K562 (cell line): ENCODE data around the gene CDKN3. TPM values are rescaled to one million over a fixed set of nuclear protein-coding genes. Genes with fewer than 3 reads are reported as not detected.

Experiments used
- ATAC-seq: fragments of 200-7000 bp; cut with Tn5 transposase; 3 replicates; pipeline ENCODE4 v1.9.1; 2020; ENCODE audit warnings: moderate library complexity
- BruUV-seq: library from RNA; stranded (reverse); fragments of 400-500 nt; replicated peaks from 2 replicates; lab custom pipeline; 2021; lab: Mats Ljungman, UMichigan
- CTCF ChIA-PET: fragments of 300-600 bp; formaldehyde crosslinking; extraction: SDS; loops from one replicate; lab custom pipeline; 2021; ENCODE audit warnings: low intra/inter-chr PET ratio; lab: Yijun Ruan, JAX
- POLR2A ChIA-PET: fragments of 300-600, 350-650 bp; sonication (Branson Sonifier 250); formaldehyde crosslinking; extraction: SDS; loops from one replicate; lab custom pipeline; 2021; ENCODE audit warnings: antibody characterized with exemption, inconsistent platforms; lab: Yijun Ruan, JAX
- DNase-seq, 4 experiments: peaks; one replicate each; pipeline versions ENCODE4 v3.0.0 to v3.0.0-alpha.2; 2011 to 2018; ENCODE audit warnings: low spot score in 3 of 4, mixed read lengths in 3 of 4; ENCODE audit errors: extremely low read depth in 1 of 4
- FAIRE-seq: peaks from 2 replicates; lab custom pipeline; 2011; peaks lifted over from hg19 to GRCh38; lab: Jason Lieb, UNC
- H2AFZ ChIP-seq: 2 replicates; pipeline ENCODE4 v1.6.0; 2011; ENCODE audit warnings: low read depth, low read length, control low read depth, inconsistent platforms
- H3K27ac ChIP-seq: fragments of 200-600 bp; 3 replicates; pipeline ENCODE4 v1.8.0; 2011; ENCODE audit warnings: low read depth, mild to moderate bottlenecking, control low read depth, inconsistent platforms, low read length, moderate library complexity, mixed read lengths; ENCODE audit errors: extremely low read depth
- H3K27me3 ChIP-seq, 2 experiments: fragments of 300-600 bp in 1 of 2; 2 replicates in 1 of 2; 3 replicates in 1 of 2; pipeline versions ENCODE4 v1.6.0 to v1.8.0; 2011; ENCODE audit warnings: inconsistent platforms in 2 of 2, low read length in 2 of 2, mild to moderate bottlenecking in 1 of 2, mixed read lengths in 1 of 2, moderate library complexity in 1 of 2; ENCODE audit not compliant: control insufficient read depth in 2 of 2, insufficient read depth in 2 of 2
- H3K36me3 ChIP-seq: fragments of 300-600 bp; 3 replicates; pipeline ENCODE4 v1.8.0; 2011; ENCODE audit warnings: mild to moderate bottlenecking, low read length, inconsistent platforms; ENCODE audit not compliant: control insufficient read depth, insufficient read depth
- H3K4me1 ChIP-seq, 2 experiments: fragments of 200-600 bp in 1 of 2; replicated peaks in 1 of 2; 2 replicates in 1 of 2; 3 replicates in 1 of 2; pipeline versions ENCODE4 v1.5.1 to v1.8.0; 2011; ENCODE audit warnings: inconsistent platforms in 2 of 2, low read length in 2 of 2, mild to moderate bottlenecking in 1 of 2, mixed read lengths in 1 of 2, moderate library complexity in 1 of 2; ENCODE audit not compliant: control insufficient read depth in 2 of 2, insufficient read depth in 2 of 2
- H3K4me2 ChIP-seq: 2 replicates; pipeline ENCODE4 v1.6.1; 2011; ENCODE audit warnings: low read length, control low read depth, inconsistent platforms, mixed read lengths; ENCODE audit not compliant: insufficient read depth
- H3K4me3 ChIP-seq: fragments of 200-600 bp; sonication (generic), shearing (Covaris generic); 2 replicates; pipeline ENCODE4 v1.5.1; 2016; ENCODE audit warnings: control low read depth, inconsistent platforms
- H3K79me2 ChIP-seq: fragments of 200-600 bp; 3 replicates; pipeline ENCODE4 v1.8.0; 2011; ENCODE audit warnings: low read length, inconsistent platforms; ENCODE audit not compliant: control insufficient read depth, insufficient read depth
- H3K9ac ChIP-seq, 2 experiments: 2 replicates each; pipeline versions ENCODE4 v1.6.0 to v1.6.1; 2011; ENCODE audit warnings: low read depth in 2 of 2, low read length in 2 of 2, control low read depth in 1 of 2, inconsistent platforms in 1 of 2, mild to moderate bottlenecking in 1 of 2, mixed read lengths in 1 of 2; ENCODE audit not compliant: insufficient read depth in 1 of 2
- H3K9me1 ChIP-seq: one replicate; pipeline ENCODE4 v1.6.0; 2011; ENCODE audit warnings: inconsistent platforms, mild to moderate bottlenecking, low read length, moderate library complexity; ENCODE audit not compliant: control insufficient read depth, insufficient read depth
- H3K9me3 ChIP-seq: replicated peaks from 2 replicates; pipeline ENCODE4 v1.5.1; 2011; ENCODE audit warnings: low read depth, low read length, inconsistent platforms; ENCODE audit not compliant: control insufficient read depth, insufficient read depth
- H4K20me1 ChIP-seq: replicated peaks from 2 replicates; pipeline ENCODE4 v1.6.1; 2011; ENCODE audit warnings: low read length, inconsistent platforms, mixed read lengths; ENCODE audit not compliant: control insufficient read depth, insufficient read depth
- CTCF ChIP-seq, 3 experiments: IDR thresholded peaks in 2 of 3; conservative IDR thresholded peaks in 1 of 3; 2 replicates each; pipeline ENCODE4 v1.5.1; 2011 to 2012; ENCODE audit warnings: low read length in 3 of 3, mild to moderate bottlenecking in 3 of 3, control low read depth in 2 of 3, improper control_type of control experiment in 1 of 3, inconsistent platforms in 1 of 3, low read depth in 1 of 3, mixed read lengths in 1 of 3, moderate library complexity in 1 of 3; ENCODE audit not compliant: insufficient read depth in 2 of 3
- FOXM1 ChIP-seq, 2 experiments: fragments of 450-650 bp in 1 of 2; sonication (generic) in 1 of 2; formaldehyde crosslinking in 1 of 2; IDR thresholded peaks; 2 replicates each; pipeline versions ENCODE4 v1.6.1 to v1.9.0; 2017 to 2022; ENCODE audit warnings: low read depth in 2 of 2, mild to moderate bottlenecking in 2 of 2, missing genetic modification reagents in 1 of 2, moderate library complexity in 1 of 2
- HMBOX1 ChIP-seq: sonication (generic); IDR thresholded peaks from 2 replicates; pipeline ENCODE4 v1.6.1; 2016
- ILK ChIP-seq: fragments of 450-650 bp; IDR thresholded peaks from 2 replicates; pipeline ENCODE4 v1.6.1; 2016; ENCODE audit warnings: missing genetic modification characterization, low read depth, mild to moderate bottlenecking, missing compliant biosample characterization, moderate library complexity, borderline replicate concordance
- MCM2 ChIP-seq: fragments of 450-650 bp; IDR thresholded peaks from 2 replicates; pipeline ENCODE4 v1.6.1; 2017; ENCODE audit warnings: low read depth, mild to moderate bottlenecking
- MITF ChIP-seq: IDR thresholded peaks from 2 replicates; pipeline ENCODE4 v1.6.1; 2014; ENCODE audit warnings: antibody characterized with exemption
- NFYB ChIP-seq: IDR thresholded peaks from 2 replicates; pipeline ENCODE4 v1.6.1; 2011; ENCODE audit warnings: mild to moderate bottlenecking, moderate library complexity; ENCODE audit not compliant: insufficient read length; ENCODE audit errors: extremely low read depth
- NR2F6 ChIP-seq: fragments of 450-650 bp; formaldehyde crosslinking; IDR thresholded peaks from 2 replicates; pipeline ENCODE4 v1.4.0; 2020; ENCODE audit warnings: mild to moderate bottlenecking
- RNF2 ChIP-seq: sonication (generic); IDR thresholded peaks from 2 replicates; pipeline ENCODE4 v1.6.1; 2016
- SRF ChIP-seq, 2 experiments: fragments of 250-450, 450-650 bp in 1 of 2; sonication (Bioruptor Pico) in 1 of 2; sonication (generic) in 1 of 2; formaldehyde crosslinking; IDR thresholded peaks; 2 replicates each; pipeline versions ENCODE4 v1.5.0 to v1.5.1; 2020 to 2022; ENCODE audit warnings: mild to moderate bottlenecking in 1 of 2, missing genetic modification reagents in 1 of 2
- ZNF707 ChIP-seq: fragments of 250-450 bp; sonication (Bioruptor Pico); conservative IDR thresholded peaks from 2 replicates; pipeline ENCODE4 v1.8.0; 2022; ENCODE audit warnings: inconsistent platforms, mild to moderate bottlenecking, moderate library complexity
- WGBS: fragments of 100-300 bp; shearing (Covaris generic); methylation state at CpG from one replicate; pipeline ENCODE4 v1.1.6; 2016; ENCODE audit warnings: low coverage, mixed read lengths; ENCODE audit not compliant: insufficient coverage; ENCODE audit errors: missing lambda C conversion rate; 5-methylcytosine and 5-hydroxymethylcytosine counted together
- in situ Hi-C: fragments of 300-500 bp; cut with MboI; formaldehyde crosslinking; loops from 4 replicates; pipeline ENCODE4 v1.15.0; 2018; ENCODE audit warnings: inconsistent platforms, mixed read lengths
- intact Hi-C: fragments of 100-400 bp; cut with micrococcal nuclease; formaldehyde crosslinking; loops from 2 replicates; pipeline ENCODE4 v1.14.2; 2022
- polyA plus RNA-seq, 8 experiments: library from polyadenylated mRNA; depleted of rRNA in 4 of 8; stranded (reverse) in 5 of 8; unstranded in 3 of 8; fragments of >200 nt; fragmentation: Nextera tagmentation in 2 of 8; fragmentation: Illumina TruSeq in 1 of 8; extraction: Ambion mirVana in 2 of 8; extraction: Trizol in 1 of 8; gene quantifications; 2 replicates each; pipeline versions ENCODE4 v1.2.1 to v1.2.3, GENCODE V29; 2011 to 2014; ENCODE audit warnings: inconsistent platforms in 1 of 8, missing spikeins in 1 of 8
- total RNA-seq, 7 experiments: library from RNA; depleted of rRNA in 6 of 7; stranded (reverse); fragments of >200 nt in 6 of 7; fragmentation: Illumina TruSeq in 2 of 7; extraction: Trizol in 2 of 7; gene quantifications; 2 replicates each; pipeline versions ENCODE4 v1.2.1 to v1.2.3, GENCODE V29; 2011 to 2021; ENCODE audit warnings: low replicate concordance in 1 of 7

Gene CDKN3
- total and polyA plus RNA-seq, 9 of the 15 experiments (the other 6 are each of a cell fraction or from before 2014, with no cell fraction given): 41.3 to 128 (median 70.7) TPM

- no peak for DNase-seq
- no peak for ATAC-seq
- in situ Hi-C loops: no loop called here
- Histone ChIP-seq H3K79me2 (no peaks in the 10 kb centered on the region), H3K27ac (no peak overlapping the region), H4K20me1 (no peaks in the 10 kb centered on the region), H3K9ac (no peak overlapping the region), H3K27me3 (no peaks in the 10 kb centered on the region), H3K36me3 (peaks cover 59% of the 10 kb centered on the region), H3K4me1 (no peaks in the 10 kb centered on the region; a peak in 1 of 5 replicates), H3K9me1 (no peaks in the 10 kb centered on the region), H2AFZ (no peak overlapping the region), H3K9me3 (no peaks in the 10 kb centered on the region), H3K4me3 (no peak overlapping the region), H3K4me2 (no peak overlapping the region)
- no peak for TF ChIP-seq ILK (tag)
- no peak for TF ChIP-seq MCM2
- TF ChIP-seq RNF2: no peak
- TF ChIP-seq ZNF707: no peak
- TF ChIP-seq SRF (CRISPR knock-in tag; IDR thresholded peaks at IDR 0.05): no peak
- TF ChIP-seq NR2F6 (CRISPR knock-in tag): no peak
- ChIA-PET POLR2A (interaction anchor here (0.5 to 2.0 kb wide), 6 partner anchors 10 to 27 kb away, joined by 3 to 7 read pairs (median 4); partner anchors contain the start of gene CDKN3), CTCF (no interaction called here)
- intact Hi-C loops: no loop called here
- no peak for FAIRE-seq
- BruUV-seq: no TSS peak
Measured at GRCh38 chr14:54423991-54424390, 27.2 kb downstream of the CDKN3 start.

GRCh38 chr14:54424479-54424901 lies 27.7 kb downstream of the CDKN3 start:
- DNase-seq: no peak
- POLR2A ChIA-PET: interaction anchor here (0.5 to 2.0 kb wide), 5 partner anchors 10 to 28 kb away, joined by 3 to 7 read pairs (median 4); partner anchors contain the start of gene CDKN3
- peaks cover 63% of the 10 kb centered on the region for H3K36me3 ChIP-seq
- H3K79me2 ChIP-seq: no peaks in the 10 kb centered on the region
- in situ Hi-C loops: no loop called here
- H3K4me1 ChIP-seq: no peaks in the 10 kb centered on the region; a peak in 1 of 5 replicates
- H3K9me1 ChIP-seq: no peaks in the 10 kb centered on the region
- no peaks in the 10 kb centered on the region for H4K20me1 ChIP-seq
- no peak overlapping the region for H3K27ac ChIP-seq
- H2AFZ ChIP-seq: no peak overlapping the region
- CTCF ChIA-PET: no interaction called here
- no peak for FAIRE-seq
- H3K4me2 ChIP-seq: no peak overlapping the region
- H3K9me3 ChIP-seq: no peaks in the 10 kb centered on the region
- H3K27me3 ChIP-seq: no peaks in the 10 kb centered on the region
- BruUV-seq: no TSS peak
- no peak overlapping the region for H3K9ac ChIP-seq
- WGBS: 72% methylated on average over 4 of the region's 4 CpGs
- intact Hi-C loops: no loop called here
- no peak overlapping the region for H3K4me3 ChIP-seq
- ATAC-seq: no peak
- TF ChIP-seq NFYB: no peak
- no peak for TF ChIP-seq FOXM1 (IDR thresholded peaks at IDR 0.05; ENCODE audit: low read depth)
- no peak for TF ChIP-seq FOXM1 (CRISPR knock-in tag; IDR thresholded peaks at IDR 0.05; ENCODE audit: low read depth)
- TF ChIP-seq CTCF (IDR thresholded peaks at IDR 0.05 in 2 of 3, conservative IDR thresholded peaks at IDR 0.05 in 1 of 3; ENCODE audit: insufficient read depth in 2 of 3, low read depth in 1 of 3, low read length in 3 of 3): no peak
- TF ChIP-seq HMBOX1: no peak
- no peak for TF ChIP-seq MITF
